HCEC 1CT (cell line): ENCODE measurements around the gene ASPN.
"Not testable (repeated sequence)": the region's sequence is repeated elsewhere in the genome, so short reads cannot be mapped to it uniquely, and the experiment has no call there.

Experiments
- DNase-seq: peaks from one replicate; pipeline ENCODE4 v3.0.0-alpha.2; 2017

Gene ASPN

GRCh38 chr9:92467041-92467440 is 15.3 kb downstream of the ASPN start:
- no peak for DNase-seq

GRCh38 chr9:92463984-92464383 is 18.3 kb downstream of the ASPN start:
- DNase-seq: peak; percentile 98

GRCh38 chr9:92463387-92463786 is 18.9 kb downstream of the ASPN start:
- no peak for DNase-seq

DNA sequence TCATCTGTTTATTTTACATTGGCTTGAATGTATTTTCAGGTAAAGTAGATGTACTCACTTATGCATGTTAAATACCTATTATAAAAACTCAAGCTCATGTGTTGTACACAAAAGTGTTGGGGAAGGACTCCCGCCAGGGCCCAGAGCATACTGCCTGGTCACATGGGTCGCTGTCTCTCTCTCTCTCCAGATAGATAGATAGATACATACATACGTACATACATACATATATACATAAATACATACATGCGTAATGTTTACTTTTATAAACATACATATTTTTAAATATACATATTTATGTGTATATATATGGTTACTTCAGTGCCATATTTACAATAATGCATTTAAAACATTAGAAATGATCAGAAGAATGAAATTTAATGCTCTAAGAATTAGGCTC is 24.7 kb downstream of the ASPN start:
- DNase-seq: no peak

GRCh38 chr9:92455217-92455616 is 27.1 kb downstream of the ASPN start:
- no peak for DNase-seq

GRCh38 chr9:92446536-92446935 is 35.8 kb downstream of the ASPN start:
- DNase-seq: no peak

DNA sequence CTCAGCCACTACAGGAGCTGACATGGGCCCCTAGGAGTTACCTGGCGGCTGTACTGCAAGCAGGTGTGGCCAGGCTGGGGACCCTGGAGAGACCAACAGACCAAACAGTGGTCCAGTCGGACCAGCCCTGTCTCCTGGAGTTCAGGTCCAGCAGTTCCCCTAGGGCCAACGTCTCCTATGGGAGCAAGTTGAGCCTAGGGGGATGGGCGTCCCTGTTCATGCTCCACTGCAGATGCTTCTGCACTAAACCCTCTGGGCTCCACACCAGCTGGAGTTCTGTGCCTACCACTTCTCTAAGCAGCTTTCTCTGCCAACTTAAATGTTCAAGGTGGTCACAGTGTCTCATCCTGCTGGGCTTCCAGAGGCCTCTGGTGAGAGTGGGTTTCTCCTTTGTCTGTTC is 37.5 kb downstream of the ASPN start:
- no peak for DNase-seq

DNA sequence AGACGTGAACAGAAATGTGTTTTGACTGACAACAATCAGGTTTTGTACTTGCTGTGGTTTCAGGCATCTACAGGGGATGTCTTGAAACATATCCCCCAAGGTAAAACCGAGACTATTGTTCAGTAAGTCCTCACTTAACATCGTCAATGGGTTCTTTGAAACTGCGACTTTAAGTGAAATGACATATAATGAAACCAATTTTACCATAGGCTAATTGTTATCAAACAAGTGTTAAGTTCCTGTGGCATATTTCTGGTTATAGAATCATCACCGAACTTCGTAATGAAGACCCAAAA is 41.6 kb downstream of the ASPN start:
- no peak for DNase-seq

DNA sequence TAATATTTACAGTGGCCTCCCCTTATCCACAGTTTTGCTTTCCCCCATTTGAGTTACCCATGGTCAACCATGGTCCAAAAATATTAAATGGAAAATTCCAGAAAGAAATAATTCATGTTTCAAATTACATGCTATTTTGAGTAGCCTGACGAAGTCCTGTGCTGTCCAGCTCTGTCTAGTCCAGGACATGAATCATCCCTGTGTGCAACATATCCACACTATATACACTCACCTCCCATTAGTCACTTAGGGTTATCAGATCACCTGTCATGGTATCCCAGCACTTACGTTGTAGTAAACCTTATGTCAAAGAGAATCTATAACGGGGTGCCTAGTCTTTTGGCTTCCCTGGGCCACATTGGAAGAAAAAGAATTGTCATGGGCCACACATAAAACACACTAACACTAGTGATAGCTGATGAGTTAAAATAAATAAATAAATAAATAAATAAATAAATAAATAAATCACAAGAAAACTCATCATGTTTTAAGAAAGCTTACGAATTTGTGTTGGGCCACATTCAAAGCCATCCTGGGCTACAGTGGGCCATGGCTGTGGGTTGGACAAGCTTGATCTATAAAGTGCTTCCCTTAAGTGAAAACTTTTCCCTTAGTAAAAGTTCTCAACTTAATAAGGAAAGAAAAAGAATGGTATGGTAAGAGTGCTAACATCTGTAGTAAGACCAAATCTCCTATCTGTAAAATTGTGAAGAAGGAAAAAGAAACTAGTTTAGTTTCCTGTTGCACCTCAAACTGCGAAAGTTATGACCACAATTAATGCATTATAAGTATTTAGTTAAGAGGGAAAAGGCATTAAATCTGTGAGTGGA is 42.2 kb downstream of the ASPN start:
- DNase-seq: peak; percentile 81

GRCh38 chr9:92438900-92439526 is 43.3 kb downstream of the ASPN start:
- DNase-seq: peak; percentile 39

GRCh38 chr9:92435263-92435662 is 47.0 kb downstream of the ASPN start:
- no peak for DNase-seq

DNA sequence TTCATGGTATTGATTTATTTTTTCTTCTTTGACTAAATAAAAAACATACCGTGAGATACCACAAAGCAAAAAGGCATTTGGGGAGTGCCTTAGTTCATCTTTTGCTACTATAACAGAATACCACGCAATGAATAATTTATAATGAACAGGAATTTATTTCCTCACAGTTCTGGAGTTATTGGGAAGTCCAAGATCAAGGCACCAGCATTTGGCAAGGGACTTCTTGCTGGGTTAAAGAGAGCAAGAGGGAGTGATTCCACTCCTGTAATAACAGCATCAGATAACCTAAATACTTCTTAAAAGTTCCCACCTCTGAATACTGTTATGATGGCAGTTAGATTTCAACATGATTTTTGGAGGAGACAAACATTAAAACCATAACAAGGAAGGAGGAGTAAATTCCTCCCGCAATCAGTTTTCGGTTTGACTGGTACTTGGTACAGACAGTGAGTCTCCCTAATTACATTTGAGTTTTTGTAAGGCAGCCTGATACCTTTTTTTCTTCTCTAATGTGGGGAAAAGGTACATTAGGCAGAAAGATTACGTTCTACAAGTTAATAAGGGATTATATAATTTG is 49.2 kb downstream of the ASPN start:
- no peak for DNase-seq

DNA sequence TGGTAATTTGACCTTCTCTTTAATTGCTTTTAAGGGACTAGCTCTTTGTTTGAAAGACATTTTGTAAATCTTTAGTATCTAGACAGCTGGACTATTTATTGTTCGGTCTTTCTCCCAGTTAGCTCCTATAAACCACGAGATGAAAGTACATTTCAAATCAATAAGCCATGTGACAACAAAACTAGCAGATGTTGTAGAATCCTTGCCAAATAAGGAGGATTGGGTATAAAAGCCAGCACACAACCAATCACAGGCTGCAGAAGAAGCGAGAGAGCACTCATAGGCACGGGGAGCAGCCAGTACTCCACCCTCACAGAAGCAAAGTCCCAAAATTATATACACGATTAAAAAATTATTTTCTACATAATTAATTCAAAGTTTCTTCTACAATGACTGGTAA is 50.0 kb downstream of the ASPN start:
- no peak for DNase-seq

- DNase-seq: no peak
Observed at GRCh38 chr9:92429836-92430235, 52.5 kb downstream of the ASPN start.

- DNase-seq: no peak
Observed at GRCh38 chr9:92426501-92427145, 55.7 kb downstream of the ASPN start.

DNA sequence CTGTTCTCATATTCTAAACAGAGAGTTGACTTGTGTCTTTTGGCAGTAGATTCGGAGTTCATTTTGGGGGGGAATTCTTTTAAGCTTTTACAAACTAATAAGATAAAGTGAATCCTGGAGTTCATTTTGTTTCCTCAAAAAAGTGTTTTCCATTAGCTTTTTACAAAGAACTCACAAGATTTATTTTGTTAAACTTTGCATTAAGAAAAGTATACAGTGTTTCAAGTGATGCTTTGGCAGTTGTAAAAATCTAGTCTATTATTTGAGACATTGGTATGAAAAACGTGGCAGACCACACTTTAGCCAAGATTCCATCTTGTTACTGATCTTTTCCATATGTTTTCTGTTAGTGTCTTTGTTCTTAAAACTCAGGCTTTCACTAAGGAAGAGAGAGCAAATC is 56.8 kb downstream of the ASPN start:
- DNase-seq: no peak

DNA sequence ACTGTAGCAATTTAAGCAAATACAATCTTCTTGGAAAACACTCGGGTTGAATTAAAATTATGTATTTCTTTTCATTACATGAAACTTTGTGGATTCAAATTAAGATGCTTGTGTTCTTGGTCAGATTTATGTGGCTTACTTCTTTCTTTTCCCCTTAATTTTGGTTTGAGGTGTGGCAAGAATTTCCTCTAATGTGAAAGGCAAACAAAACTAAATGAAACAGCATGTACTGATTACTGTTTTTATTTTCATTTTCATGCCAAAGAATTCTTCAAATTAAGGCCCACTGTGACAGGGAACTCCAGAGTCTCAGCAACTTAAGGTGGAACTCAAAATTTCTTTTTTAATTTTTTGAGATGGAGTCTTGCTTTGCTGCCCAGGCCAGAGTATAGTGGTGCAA is 58.0 kb downstream of the ASPN start, which contains the start of gene OMD:
TSS of gene OMD (minus strand) at position 132 of the 400 bp plus-strand sequence. CDS start 6,913 bp downstream, outside the sequence.
- no peak for DNase-seq

DNA sequence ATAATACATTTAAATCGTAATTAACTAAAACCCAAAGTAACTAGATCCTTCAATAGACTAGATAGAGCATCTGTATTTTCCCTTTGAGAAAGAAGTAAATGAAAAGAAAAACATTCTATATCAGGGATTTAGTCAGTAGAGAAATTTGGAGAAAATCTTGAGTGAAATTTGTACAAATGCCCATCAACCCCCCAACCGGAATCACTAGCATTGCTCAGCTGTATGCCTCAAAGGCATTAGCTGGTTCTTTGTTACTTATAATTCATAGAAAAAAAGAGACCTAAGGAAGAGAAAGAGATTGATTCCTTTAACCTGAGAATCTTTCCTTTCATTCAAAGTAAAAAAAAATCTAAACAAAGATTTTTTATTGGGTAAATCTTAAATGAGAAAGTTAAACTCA is 58.7 kb downstream of the ASPN start:
- no peak for DNase-seq

DNA sequence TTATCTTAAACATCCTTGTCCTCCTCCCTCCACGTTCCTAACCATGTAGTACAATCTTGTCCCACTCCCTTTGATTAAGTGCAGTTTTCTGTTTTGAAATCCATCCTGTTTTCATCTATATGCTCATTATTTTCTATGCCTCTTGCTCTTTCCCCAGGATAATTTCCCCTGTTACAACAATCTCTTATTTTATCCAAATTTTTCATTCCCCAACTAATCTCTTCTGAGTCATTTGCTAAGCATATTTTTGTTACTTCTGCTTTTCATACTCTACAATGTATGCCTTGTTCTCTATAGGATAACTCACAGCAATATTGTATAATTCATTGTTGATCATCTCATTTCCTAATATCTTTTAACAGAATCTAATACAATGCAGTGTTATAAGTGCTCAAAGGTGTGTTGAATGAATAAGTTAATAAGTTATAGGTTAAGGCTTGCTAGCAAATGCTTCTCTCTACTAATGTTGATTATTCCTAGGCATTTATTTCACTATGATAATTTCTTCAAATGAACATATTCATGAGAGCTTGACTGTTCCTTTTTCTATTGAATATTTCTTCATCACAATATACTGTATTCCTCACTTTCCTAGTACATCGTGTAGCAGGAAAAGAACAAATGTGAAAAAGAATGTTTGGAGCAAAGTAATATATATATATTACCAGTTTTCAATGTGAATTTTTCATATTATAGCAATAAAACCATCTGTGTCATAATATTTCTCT is 59.5 kb downstream of the ASPN start:
- no peak for DNase-seq

DNA sequence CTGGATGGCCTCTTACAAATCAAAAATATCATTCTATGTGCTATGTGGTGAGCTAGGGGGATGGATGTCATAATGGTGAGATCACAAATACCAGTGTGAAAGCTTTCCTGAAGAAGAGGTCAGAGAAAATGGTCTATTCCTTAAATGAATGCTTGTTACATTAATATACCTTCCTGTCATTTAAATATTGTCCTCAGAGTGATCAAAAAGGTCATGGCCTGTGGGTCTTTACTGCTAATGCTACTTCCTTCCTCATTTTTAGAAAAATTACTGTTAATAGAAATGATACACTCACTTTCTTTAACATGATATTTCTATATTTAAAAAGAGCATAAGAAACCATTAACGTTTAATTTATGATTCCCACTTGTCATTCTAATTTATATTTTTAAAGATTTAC is 67.7 kb downstream of the ASPN start:
- DNase-seq: no peak

DNA sequence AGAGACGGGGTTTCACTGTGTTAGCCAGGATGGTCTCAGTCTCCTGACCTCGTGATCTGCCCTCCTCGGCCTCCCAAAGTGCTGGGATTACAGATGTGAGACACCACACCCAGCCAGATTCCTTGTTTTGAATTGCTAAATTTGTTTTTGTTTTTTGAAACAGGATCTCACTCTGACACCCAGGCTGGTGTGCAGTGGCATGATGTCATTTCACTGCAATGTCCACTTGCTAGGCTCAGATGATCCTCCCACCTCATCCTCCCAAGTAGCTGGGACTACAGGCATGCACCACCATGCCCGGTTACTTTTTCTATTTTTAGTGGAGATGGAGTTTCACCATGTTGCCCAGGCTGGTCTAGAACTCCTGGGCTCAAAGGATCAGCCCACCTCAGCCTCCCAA is 71.1 kb downstream of the ASPN start:
- DNase-seq: not testable (repeated sequence)

- DNase-seq: no peak
Observed at GRCh38 chr9:92408747-92409478, 73.4 kb downstream of the ASPN start.
